Left ventricle myocardium superior (tissue), 1 donor: ENCODE data around the gene UCKL1. TPM values are rescaled to one million over a fixed set of nuclear protein-coding genes. Genes with fewer than 3 reads are reported as not detected.
A peak's percentile ranks its signal among the peaks of the same experiment; 100 is the strongest.
"Not testable (repeated sequence)": the region's sequence is repeated elsewhere in the genome, so short reads cannot be mapped to it uniquely, and the experiment has no call there.

Source experiments
- ATAC-seq: fragments of 200-7000 bp; cut with Tn5 transposase; one replicate; pipeline ENCODE4 v1.9.1; 2020; ENCODE audit warnings: mild to moderate bottlenecking, moderate library complexity
- DNase-seq: peaks from one replicate; pipeline ENCODE4 v3.0.0-alpha.2; 2020
- intact Hi-C: fragments of 100-400 bp; cut with micrococcal nuclease; formaldehyde crosslinking; loops from one replicate; pipeline ENCODE4 v1.11.0; 2022
- total RNA-seq: library from RNA; stranded (reverse); fragmentation: NEBNext Ultra II Directional; extraction: Animal tissue kit (Norgen Biotek cat#: 25700); gene quantifications from one replicate; pipeline ENCODE4 v1.2.1, GENCODE V29; 2021
- donor health status: DM: no; HTN: yes; CAD: no; lungs with severe emphysema.

UCKL1 gene
- total RNA-seq, 1 donor from 2014 or later: 59.9 TPM

- intact Hi-C loops: no loop called here
- ATAC-seq (peak; percentile 82), DNase-seq (peak; percentile 95)
These were observed 17.6 kb upstream of the UCKL1 start for GRCh38 chr20:63973636-63974401.

GRCh38 chr20:63973160-63973479 is 16.9 kb upstream of the UCKL1 start:
- intact Hi-C loops: no loop called here
- ATAC-seq (no peak), DNase-seq (no peak)

GRCh38 chr20:63972312-63973159 is 16.3 kb upstream of the UCKL1 start:
- intact Hi-C loops: no loop called here
- DNase-seq (no peak), ATAC-seq (no peak)

- ATAC-seq, intact Hi-C loops, DNase-seq: not testable (repeated sequence)
These were observed 15.7 kb upstream of the UCKL1 start for GRCh38 chr20:63971960-63972311.

GRCh38 chr20:63970714-63971431 is 14.7 kb upstream of the UCKL1 start:
- intact Hi-C loops: no loop called here
- no peak for ATAC-seq
- DNase-seq: no peak

- DNase-seq (peak; percentile 84), ATAC-seq (peak; percentile 51)
- intact Hi-C loops: no loop called here
These were observed 13.9 kb upstream of the UCKL1 start, which contains the start of gene ZNF512B for GRCh38 chr20:63969838-63970713. TSS of gene ZNF512B (minus strand) at chr20:63969930. CDS start at chr20:63967950, 1,980 bp downstream.

- intact Hi-C loops: no loop called here
- ATAC-seq: no peak
- DNase-seq: peak; percentile 46
These were observed 12.9 kb upstream of the UCKL1 start for GRCh38 chr20:63968928-63969760.

GRCh38 chr20:63968136-63968927 is 12.1 kb upstream of the UCKL1 start:
- DNase-seq (peak; percentile 30), ATAC-seq (no peak)
- intact Hi-C loops: no loop called here

GRCh38 chr20:63967330-63968135 is 11.3 kb upstream of the UCKL1 start:
- intact Hi-C loops: no loop called here
- ATAC-seq (no peak), DNase-seq (peak; percentile 24)

GRCh38 chr20:63966944-63967322 is 10.7 kb upstream of the UCKL1 start:
- DNase-seq: peak; percentile 27
- intact Hi-C loops: no loop called here
- no peak for ATAC-seq

- ATAC-seq (no peak), DNase-seq (peak; percentile 23)
- intact Hi-C loops: no loop called here
These were observed 10.1 kb upstream of the UCKL1 start for GRCh38 chr20:63966172-63966943.

GRCh38 chr20:63964412-63964811 is 8.2 kb upstream of the UCKL1 start:
- DNase-seq (peak; percentile 33), ATAC-seq (no peak)
- intact Hi-C loops: no loop called here

GRCh38 chr20:63963784-63964301 is 7.6 kb upstream of the UCKL1 start:
- intact Hi-C loops: no loop called here
- DNase-seq: no peak
- ATAC-seq: no peak

GRCh38 chr20:63963348-63963741 is 7.1 kb upstream of the UCKL1 start:
- DNase-seq: peak; percentile 28
- ATAC-seq: no peak
- intact Hi-C loops: no loop called here

- peak; percentile 31 for DNase-seq
These were observed 6.5 kb upstream of the UCKL1 start for GRCh38 chr20:63962426-63963347.

More at GRCh38 chr20:63962426-63963347, 6.5 kb upstream of the UCKL1 start:
- intact Hi-C loops: no loop called here
- ATAC-seq: no peak
